ENCODE data around the gene CYB561.

The CYB561 gene

DNA sequence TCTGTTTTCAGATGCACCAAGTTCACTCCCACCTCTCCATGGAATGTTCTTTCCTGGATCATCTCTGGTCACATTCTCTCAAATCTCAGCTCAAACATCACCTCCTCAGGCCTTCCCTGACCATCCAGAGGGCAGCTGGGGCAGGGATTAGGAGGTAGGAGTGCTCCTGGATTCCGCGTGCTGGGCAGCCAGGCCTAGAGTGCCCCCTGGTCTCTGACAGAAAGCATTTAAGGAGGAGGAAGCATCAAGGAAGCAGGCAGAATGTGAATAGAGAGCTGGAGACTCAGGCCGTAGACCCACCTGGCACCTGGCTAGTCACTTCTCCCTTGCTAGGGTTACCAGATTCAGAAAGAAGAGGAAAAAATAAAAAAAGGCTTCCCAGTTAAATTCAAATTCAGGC, 2.5 kb upstream of the CYB561 start:
- no peak for DNase-seq

DNA sequence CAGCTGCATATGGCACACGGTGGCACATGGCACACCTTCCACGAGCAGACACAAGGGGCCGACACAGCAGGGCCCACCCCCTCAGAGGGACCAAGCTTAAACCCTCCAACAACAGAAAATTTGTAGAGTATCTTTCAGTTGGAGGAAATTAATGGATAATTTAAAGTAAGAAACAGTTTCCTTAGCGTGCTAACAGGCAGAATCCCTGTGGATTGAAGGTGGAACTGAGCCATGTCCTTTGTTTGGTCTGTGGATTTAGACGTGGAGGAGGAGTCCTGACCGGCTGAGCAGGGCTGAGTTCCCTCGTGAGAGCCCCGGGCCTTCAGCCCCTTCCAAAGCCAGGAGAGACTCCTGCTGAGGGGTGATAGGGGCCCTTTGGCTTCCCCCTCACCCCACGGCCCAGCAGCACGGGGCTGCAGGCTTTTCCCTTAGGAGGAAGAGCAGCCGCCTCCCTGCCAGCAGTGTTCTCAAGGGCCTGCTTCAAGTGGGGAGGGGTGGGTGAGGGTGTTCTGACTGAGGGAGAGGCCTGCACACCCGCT, 1.4 kb upstream of the CYB561 start:
- DNase-seq: no peak

DNA sequence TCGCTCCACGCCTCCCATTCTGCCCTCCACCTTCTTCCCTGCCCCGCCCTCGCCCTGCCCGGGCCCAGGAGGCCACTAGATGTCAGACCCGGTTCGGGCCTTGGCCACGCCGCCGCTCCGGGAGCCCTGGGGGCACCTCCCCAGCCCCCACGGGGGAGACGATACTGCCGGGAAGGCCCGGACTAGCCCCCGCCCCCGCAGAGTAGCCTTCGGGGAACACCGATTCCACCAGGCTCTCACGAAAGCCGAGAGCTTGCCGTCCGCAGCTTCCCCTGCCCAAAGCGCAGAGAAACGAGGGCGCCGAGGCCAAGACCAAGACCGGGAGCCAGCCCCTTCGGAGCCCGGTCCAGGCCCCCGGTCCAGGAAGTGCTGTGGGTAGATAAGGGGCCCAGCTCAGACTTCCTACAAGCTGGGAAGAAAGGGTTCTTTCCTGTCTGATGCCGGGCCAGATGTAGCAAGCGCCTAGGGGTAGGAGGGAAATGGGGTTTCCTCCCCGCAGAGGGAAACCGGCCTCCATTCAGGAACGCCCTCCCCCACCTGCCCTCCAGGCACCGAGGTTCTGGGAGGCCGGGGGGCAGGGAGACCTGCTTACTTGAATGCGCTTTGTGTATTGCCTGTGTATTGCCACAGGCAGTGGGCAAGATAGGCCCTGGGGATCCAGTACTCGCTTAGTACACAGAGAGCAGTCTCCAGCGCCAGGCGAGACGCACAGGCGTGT, 806 bp upstream of the CYB561 start:
- peak; percentile 33 for DNase-seq

DNA sequence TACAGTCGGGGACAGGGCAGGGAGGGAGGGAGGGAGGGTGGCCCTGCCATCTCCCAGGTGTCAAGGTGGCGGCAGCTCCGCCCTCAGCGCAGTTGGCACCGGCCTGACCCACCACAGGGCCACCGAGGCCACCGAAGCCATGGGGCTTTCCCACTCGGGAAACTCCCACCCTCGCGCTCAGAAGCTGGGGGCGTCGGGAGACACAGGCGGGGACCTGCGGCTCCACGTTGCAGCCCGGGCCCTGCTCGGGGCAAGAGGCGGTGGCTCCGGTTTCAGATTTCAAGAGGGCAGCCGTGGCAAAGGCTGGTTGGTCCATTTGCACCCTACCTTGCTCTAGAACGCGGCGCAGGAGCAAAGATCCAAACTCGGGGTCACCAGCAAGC, 544 bp downstream of the CYB561 start:
- no peak for DNase-seq

DNA sequence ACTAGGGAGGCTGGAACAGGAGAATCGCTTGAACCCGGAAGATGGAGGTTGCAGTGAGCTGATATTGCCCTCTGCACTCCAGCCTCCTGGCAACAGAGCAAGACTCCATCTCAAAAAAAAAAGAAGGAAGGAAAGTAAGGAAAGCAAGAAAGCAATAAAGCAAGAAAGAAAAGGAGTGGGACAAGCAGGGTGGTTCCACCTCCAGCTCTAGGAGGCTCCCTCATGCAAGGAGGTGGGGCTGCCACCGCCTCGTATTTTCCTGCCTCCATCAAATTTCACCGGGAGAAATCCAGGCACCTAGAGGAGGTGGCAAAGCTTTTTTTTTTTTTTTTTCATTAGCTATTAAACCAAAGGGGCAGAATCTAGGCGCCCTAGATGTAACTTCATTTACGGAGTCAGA, 1.0 kb downstream of the CYB561 start:
- DNase-seq: no peak

DNA sequence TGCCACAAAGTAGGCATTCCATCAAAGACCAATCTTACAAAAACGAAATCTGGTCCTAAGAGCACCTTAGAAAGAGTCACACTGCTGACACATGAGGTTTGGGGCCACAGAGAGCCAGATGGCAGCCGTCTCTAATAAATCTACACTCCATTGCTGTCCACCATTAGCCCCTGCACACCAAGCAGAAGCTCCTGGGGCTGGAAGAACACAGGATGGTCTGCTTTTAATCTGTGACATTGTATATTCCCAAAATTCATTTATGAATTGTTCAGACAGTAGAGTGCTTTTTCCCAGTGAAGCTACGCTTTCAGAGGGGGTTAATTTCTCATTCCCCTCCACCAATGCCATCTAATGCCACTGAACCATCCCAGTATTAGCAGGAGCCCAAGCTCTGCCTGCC, 1.6 kb downstream of the CYB561 start:
- no peak for DNase-seq

DNA sequence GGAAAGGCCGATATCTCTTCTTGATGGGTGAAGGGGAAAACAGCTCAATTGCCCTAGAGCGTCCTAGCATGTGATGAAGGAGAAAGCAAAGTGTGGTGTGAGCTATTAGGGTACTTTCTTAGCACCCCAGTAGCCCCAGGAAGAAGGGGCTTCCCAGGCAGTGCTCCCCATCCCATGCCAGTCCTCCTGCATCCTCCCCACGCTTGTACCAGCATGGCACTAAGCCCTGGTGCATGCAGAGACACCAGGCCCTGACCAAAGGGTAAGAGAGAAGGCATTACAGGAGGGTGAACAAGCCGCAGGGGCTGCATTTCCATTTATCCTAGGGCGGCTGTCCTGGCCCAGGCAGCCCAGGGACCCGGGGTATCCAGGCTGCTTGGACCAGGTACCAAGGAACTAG, 3.1 kb downstream of the CYB561 start:
- DNase-seq: peak; percentile 56

DNA sequence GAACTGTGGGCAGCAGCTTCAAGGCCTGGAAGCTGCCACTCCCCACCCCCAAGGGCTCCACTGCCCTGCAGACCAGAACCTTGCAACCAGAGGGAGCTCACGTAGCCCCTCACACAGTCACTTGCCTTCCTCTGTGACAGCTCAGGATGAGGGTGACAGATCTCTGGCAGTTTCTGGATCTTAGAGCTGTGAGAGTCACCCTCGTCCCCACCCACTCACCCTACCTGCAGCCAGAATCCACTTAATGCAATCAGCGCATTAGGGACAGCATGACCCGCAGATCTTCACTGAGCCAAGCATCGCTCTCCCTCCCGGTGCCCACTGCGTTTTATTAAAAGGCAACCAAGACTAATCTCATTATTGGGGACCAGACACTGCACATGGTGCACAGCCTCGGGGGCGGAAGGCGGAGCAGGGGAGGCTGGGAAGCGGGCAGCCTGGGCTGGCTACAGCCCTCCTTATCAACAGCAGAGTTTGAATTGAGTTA, 3.5 kb downstream of the CYB561 start:
- DNase-seq: peak; percentile 98

DNA sequence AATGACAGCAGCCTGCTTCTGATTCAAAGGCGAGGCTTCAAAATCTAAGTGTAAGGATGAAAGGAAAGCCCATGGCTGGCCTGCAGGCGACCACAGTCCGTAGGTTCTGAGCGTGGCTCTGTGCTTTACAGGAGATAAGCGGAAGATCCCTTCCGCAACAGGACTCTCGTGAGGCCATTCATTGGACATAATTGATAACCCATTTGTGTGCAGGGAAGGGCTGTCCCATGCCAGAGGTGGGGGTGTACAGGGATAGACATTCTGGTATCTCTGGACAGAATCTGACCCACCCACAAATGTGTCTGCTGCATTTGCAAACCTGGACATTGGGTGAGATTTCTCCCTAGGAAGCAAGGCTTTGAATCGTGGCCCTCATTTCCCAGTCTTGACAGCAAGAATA, 4.0 kb downstream of the CYB561 start:
- DNase-seq: no peak

DNA sequence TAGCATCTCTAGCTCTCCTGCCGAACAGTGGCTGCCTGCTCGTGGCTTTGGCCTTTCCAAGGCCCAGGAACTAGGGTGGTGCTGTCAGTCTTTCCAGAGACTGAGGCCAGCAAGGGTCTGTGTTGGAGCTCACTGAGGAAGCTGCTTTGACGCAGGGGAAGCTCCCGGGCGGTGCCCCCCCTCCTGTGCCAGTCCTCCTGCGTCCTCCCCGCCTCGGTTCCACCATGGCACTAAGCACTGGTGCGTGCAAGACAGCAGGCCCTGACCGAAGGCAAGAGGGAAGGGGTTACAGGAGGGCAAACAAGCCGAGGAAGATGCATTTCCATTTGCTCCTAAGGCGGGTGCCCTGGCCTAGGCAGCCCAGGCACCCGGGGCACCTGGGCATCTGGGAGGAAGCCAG, 4.5 kb downstream of the CYB561 start:
- DNase-seq: no peak

DNA sequence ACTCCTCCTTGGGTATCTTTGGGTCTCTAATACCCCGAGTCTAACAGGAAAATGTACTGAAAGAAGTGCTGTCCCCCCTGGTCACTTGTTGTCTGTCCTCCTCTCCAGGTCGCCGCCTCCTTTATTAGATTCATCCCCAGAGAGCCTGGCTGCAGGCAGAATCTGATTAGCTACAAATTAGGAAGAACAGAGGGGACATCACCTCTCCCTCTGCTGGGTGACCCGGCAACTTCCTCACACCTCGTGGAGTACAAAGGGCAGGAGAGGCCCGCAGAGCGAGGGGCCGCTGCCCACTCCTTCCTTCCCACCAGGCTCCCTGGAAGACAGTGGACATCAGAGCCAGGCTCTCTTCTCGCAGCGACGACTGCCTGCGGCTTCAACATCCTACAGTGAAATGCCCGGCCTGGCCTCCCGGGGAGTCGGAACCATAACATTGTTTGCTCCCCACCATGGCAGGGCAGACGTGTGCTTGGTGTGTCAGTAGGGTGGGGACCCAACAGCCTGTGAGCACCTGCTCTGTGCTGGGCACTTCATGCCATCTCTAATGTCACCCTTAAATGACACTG, 5.3 kb downstream of the CYB561 start:
- no peak for DNase-seq

DNA sequence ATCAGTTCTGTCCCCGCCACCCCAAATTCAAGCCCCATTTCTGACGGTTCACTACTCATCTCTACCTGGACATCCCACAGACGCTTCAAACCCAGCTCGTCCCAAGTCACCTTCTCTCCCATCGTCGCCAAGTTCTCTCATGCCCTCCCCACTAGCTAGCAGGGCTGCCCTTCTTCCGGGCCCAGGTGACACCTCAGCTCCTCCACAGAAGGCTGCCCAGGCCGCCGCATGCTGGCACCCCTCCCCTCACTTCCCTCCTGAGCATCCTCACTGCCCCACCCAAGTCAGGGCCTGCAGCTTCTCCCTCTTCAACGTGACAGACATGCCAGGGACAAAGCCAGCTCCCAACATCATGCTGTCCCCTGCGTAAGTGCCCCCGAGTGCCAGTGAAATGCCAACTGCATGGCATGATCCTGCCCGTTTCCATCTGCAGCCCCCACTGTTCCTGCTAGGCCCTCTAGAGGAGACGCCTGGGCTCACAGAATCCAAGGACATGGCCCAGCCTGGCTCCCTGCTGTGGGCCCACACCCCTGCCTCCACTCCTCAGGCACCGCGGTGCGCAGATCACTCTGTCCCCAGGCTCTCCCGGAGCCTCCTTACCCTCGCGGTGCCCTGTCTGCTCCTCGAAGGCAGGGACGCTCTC, 5.9 kb downstream of the CYB561 start:
- DNase-seq: peak; percentile 29

DNA sequence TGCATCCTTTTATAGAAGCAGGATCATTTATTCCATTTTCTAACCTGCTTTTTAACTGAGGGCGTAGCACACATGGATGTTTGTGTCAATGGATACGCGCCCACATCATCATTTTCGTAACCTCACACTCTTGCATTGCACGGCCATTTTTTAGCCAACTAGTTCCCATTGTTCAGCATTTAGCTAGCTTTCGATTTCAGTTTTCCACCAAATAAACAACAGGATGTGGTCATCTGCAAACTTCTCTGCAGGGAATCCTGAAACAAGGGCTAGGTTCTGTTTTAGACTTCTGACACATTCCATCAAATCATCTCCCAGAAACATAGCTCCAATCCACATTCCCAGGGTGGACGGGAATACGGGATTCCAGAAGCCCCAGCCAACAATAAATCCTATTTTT, 6.4 kb downstream of the CYB561 start:
- DNase-seq: no peak

DNA sequence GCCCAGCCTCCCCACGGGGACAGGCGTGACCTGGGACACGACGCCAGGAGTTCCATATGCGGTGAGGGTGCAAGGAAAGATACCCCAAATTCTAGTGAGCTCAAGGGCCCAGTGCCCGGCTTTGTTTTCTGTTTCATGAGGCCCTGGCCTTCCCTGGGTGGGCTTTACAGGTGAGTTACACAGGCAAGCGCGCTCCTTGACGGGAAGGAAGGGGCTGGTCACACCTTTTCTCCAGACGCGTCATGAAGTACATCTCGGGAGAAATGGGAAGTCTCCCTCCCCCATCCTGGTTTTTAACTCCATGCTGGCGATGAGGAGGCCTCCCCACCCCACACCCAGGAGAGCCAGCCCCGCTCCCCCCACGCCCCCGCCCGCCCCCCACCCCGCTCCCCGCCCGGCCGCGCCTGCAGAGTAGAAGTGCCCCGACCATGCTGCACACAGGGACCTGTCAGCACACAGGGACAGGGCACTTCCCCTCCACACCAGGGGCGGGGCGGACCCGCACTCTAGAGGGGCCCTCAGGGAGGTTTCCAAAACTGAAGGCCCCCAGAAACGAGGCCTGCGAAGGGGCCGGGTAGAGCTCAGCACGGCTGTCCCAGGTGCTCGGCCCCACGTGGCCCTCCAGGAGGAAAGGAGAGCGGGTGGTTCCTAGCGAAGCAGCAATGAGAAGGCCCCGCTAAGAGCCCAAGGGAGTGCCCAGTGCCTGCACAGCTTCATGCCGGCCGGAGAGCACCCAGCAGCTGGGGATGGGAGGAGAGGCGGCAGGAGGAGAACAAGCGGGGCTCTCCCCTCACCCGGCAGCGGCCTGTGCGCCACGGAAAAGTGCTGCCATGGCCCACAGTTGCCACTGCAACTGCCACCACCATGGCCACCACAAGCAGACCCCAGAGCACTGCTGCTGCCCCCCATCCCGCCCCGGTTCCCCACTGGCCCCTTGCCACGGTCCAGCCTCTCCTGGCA, 7.7 kb downstream of the CYB561 start:
- DNase-seq: no peak

DNA sequence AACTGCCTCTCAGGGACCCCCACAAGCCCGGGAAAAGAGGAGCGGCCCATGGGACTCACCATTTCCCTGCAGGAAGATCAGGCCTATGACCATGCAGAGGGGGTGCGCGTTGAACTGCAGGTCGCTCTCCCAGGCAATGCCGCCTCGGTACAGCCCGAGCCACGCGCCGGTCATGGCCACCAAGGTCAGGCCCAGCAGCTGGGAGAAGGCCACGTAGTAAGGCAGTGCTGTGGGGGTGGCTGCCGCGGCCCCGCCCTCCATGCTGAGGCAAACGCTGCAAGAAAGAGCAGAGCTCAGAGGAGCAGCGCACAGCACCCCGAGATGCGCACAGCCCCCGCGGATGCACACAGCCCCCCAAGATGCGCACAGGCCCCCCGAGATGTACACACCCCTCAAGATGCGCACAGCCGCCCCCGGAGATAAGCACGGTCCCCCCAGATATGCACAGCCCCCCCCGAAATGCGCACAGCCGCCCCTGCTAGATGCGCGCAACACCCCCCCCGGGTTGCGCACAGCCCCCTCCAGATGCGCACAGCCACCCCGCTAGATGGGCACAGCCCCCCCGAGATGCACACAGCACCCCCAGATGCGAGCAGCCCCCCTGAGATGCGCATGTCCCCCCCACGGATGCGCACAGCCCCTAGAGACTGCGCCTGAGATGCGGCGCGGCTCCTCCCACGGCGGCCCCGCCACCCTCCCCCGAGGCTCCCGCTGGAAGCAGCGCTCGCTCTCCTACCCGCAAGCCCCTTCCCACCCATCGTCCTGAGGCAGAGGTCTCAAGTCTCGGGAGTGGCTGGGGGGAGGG, 8.6 kb downstream of the CYB561 start:
- no peak for DNase-seq

DNA sequence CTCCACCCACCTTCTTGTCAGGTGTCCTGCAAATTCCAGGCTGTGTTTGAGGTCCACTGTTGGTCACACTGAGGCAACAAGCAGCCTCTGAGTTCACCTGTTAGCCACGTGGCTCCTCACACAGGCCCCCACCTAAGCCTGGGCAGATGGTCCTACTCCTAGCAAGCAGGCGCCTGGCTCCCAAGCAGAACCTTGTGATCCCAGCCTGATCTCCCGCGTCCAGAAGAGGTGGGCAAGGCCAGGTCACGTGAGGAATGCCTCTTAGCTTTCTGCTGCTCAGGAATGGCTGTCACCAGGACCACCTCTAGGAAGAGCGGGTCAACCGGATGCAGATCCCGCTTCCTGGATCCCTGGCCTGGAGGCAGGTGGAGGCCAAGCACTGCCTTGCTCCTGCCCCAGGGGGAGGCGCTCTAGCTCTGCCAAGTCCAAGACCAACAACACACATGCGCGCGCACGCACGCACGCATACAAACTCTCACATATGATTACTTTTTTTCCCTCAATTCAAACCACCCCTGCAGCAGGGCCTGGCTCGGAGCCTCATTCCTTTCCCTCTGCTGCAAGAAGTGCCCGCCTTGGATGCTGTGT, 9.5 kb downstream of the CYB561 start:
- DNase-seq: peak; percentile 54

DNA sequence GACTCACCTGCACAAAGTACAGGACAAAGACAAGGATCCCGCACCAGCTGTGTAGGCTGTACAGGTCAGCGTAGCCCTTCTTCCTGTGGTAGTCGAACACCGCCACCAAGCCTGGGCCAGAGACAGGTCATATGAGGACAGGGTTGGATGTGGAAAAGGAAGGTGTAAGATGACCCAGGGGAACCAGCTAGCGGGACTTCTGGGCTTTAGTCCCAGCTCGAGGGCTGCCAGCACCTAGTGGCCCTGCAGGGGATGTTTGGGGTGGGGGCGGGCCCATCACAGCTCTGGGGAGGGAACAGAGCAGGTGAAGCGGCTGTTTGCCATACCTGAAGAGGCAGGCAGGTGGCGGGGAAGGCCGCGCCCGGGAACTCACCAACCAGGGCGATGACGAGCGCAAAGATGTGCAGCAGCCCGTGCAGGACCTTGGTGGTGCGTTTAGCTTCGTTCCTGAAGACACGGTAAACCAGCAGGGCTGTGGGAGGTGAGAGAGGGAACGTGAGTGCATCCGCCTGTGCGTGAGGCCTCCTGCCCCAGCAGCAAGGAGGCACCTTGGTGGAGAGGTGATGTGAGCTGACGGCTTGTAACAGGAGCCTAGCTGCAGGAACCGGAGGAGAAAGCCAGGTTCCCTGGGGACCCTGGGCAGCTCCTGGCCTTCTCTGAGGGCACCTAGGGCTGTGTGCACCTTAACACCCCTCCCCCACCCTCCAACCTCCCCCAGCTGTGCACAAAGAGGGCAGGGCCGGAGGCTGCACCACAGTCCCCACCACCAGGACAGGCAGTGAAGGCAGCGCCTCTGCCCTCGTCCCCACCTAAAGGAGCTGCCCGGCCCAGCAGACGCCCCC, 10.2 kb downstream of the CYB561 start:
- DNase-seq: no peak

DNA sequence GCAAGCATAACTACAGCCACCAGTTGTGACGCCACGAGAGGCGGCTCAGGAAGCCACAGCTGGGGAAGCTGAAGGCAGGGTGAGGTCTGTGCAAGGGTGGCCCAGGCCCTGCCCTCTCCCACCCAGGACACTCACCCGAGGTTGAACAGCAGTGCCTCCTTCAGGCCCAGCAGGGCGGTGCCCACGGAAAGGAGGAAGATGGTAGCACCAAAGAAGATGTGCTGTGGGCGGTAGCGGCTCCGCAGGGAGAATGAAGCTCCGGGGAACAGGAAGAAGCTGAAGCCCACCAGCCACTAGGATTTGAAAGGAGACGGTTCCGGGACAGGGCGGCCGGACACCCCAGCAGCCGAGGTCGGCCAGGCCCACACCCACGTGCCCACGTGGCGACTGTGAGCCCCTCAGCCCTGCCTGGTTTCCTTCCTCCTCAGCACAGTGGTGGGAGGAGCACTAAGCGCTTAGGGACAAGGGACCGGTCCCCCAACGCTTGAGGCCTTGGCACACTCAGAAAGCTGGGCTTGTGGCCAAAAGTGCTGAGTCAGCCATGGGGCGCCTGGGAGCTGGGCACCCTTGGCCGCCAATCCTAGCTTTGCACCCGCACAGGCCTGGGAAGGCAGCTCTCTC, 11.0 kb downstream of the CYB561 start:
- no peak for DNase-seq

DNA sequence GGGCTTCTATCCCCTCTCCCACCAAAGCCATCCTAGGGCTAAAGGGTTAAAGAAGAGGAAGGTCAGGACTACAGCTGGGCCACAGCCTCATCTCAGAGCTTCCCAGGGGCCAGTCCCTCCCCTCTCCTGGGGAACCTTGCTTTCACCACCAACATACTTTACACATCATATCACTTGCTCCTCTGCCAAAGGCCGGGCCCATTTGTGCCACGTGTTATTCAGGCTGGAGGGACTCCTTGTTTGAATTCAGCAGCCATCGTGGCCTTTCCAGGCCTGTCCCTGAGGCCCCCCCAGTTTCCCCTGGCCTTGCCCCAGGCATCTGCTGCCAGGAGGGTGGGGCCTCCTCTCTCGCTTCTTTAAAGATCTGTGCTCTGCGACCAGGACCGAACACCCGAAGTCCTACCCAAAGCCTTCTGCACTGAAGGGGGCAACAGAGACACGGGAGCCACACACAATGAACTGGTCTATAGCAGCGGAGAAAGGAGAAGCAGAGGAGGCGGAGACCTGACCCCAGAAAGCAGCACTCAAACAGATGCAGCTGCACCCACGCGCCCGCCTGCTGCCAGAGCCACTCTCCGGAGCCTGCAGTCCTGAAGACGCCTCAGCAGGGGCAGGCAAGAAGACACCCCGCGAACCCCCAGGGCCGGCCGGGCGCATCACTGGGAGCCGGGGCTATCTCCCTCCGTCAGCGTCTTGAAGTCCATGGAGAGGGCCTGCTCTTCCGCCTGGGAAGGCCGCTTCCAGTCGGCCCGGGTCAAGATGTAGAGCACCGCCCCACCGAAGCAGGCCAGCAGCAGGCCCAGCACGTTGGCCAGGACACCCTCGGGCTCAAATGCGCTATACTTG, 12.1 kb downstream of the CYB561 start:
- no peak for DNase-seq
